Measurements from ENCODE around the gene LHFPL4.

GRCh38 chr3:9473496-9474065, 80.0 kb downstream of the LHFPL4 start:
- no peak for TF ChIP-seq GABPA (IDR thresholded peaks at IDR 0.05; ENCODE audit: low read depth)
- no peak for TF ChIP-seq CTCF (IDR thresholded peaks at IDR 0.05; ENCODE audit: insufficient read depth, low read length)
- no peak for TF ChIP-seq REST (IDR thresholded peaks at IDR 0.05; ENCODE audit: insufficient replicate concordance, low read depth)

Data from HL-60 (cell line).